Measurements from ENCODE around the gene DLST.

The DLST gene

DNA sequence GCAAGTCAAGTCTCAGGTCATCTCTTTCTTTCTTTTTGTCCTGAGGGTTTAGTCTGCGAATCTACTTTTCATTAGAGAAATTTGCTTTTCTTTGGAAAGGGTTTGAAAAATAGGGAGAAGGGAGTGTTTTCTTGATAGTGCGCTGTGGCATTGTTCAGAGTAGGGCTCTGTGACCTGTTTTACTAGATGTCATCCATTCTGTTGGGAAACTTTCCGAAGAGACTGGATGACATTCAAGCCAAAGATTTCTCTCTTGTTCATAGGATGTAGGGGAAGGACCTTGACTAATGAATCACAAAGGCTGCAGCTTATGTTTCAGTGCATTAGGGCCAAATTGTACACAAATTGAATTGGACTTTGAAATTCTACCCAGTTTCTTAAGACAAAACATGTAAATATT, 14.7 kb downstream of the DLST start:
- DNase-seq (ENCODE audit: low read depth, low spot score) = no peak

- DNase-seq (ENCODE audit: low read depth, low spot score) = no peak
These were observed 15.9 kb downstream of the DLST start for GRCh38 chr14:74897642-74898041.

GRCh38 chr14:74898083-74898482, 16.4 kb downstream of the DLST start:
- DNase-seq (ENCODE audit: low read depth, low spot score) = no peak

DNA sequence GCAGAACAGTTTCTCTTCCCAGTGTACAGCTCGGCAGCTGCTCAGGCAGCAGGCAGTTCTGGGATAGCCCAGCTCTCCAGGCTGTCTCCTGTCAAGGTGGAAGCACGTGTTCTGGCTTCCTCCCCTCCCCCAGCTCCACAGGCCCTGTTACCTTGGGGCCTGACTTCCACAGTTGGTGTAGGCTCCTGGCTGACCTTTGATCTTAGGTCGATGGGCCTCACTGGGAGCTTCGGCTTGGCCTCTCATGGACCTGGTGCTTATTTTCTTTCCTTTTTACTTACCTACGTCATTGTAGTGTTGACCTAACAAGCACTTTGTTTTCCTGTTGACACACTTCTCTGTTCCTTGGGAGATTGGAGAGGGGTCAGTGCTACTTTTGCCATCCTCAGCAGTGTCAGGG, 17.0 kb downstream of the DLST start:
- no peak for DNase-seq (ENCODE audit: low read depth, low spot score)

DNA sequence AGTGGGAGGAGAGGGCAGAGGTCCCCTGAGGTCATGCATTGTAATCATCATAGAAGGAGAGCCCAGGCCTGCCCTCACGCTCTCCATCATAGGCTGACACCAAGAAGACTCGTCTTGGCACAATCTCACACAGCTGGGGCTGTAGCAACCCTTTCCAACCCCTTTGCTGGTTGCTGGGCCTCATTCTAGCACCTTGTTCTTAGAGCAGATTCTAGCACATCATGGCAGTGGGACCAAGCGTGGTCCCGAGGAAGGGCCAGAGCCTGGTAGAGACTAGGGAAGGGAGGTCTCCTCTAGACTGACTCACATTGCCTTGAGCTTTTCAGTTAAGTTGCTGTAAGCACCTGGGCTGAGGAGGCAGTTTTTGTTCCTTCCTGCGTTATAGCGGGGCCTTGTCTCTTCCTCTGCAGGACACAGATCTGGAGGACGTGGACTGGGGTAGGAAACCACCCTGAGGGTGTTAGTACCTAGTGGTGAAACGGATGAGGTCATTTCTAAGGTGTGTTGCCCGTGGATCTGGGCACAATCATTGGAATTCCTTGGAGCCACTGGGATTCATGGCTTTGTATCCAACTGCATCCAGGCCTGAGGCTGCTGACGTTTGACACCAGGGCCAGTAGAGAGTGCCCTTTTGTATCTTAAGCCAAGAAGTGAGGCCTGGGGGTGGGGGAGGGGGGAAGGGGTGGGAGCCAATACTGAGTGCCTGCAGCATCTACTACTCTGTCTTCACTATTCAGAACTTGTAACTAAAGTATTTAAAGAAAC, 21.4 kb downstream of the DLST start:
- no peak for DNase-seq (ENCODE audit: low read depth, low spot score)

GRCh38 chr14:74904635-74905503, 23.2 kb downstream of the DLST start:
- no peak for DNase-seq (ENCODE audit: low read depth, low spot score)

DNA sequence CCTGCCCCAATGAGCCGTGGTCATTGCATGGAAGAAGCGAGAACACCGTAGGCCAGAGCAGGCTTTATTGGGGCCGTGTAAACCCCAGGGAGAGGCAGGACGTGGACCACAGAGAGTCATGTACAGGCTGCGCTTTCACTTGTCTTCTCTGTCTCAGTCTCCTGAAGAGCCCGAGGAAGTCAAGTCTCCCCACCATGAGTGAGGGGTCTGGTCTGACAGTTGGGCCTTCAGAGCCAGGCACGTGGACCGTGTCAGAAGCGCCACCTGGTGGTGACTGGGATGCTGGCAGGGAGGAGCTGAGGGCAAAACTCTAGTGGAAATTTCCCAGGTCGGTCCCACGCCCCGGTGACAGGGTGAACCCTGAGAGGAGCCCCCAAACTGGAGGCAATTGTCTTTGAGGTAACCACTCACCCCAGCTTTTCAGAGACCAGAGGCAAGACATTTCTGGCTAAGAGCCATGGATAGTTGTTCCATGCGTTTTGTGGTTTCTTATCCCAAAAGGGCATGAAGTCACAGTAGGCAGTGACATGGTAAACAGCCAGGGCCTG, 24.0 kb downstream of the DLST start:
- DNase-seq (ENCODE audit: low read depth, low spot score) = no peak

DNA sequence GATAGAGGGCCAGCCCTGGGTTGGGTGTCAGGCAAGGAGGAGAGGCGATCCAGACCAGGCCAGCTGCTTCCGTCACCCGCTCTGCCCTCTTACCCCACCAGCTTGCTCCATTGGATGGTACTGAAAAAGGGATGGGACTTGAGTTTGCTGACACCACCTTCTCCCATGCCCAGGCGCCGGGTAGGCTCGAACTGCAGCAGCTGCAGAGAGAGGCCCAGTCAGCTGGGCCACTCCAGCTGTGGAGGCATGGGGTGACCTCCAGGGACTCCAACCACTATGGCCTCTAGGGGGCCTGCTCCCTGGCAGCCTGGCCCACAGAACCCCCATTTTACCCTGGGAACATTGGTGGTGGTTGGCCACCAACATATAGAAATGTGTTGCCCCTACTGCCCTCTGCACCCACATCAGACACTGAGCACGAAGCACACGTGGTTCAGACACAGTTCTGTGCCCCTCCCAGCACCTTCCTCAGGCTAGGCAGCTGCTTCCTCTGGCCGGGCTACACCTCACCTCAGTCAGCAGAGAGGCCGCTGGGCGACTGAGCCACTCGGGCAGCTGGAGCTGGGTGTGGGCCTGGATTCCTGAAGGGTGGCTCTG, 25.3 kb downstream of the DLST start:
- no peak for DNase-seq (ENCODE audit: low read depth, low spot score)

DNA sequence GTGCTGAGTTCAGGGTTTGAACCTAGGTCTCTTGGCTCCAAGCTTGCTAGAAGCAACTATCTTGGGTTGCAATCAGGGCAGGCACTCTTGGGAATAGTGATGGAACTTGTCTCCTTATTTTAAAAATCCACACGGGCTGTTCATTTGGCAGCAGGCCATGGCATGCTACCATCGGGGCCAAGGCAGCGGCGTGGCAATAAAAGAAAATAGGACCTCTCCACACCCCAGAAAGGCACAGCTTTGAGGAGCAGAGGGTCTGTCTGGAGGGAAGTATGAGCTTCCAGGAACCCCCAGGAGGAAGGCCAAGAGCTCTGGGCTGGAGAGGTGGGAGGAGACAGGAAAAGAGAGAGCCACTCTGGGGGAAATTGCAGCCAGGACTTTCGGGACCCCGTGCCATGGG, 26.0 kb downstream of the DLST start:
- DNase-seq (ENCODE audit: low read depth, low spot score) = no peak

- DNase-seq (ENCODE audit: low read depth, low spot score) = no peak
These were observed 27.2 kb downstream of the DLST start for GRCh38 chr14:74908861-74909341.

- no peak for DNase-seq (ENCODE audit: low read depth, low spot score)
These were observed 27.8 kb downstream of the DLST start for GRCh38 chr14:74909501-74909900.

DNA sequence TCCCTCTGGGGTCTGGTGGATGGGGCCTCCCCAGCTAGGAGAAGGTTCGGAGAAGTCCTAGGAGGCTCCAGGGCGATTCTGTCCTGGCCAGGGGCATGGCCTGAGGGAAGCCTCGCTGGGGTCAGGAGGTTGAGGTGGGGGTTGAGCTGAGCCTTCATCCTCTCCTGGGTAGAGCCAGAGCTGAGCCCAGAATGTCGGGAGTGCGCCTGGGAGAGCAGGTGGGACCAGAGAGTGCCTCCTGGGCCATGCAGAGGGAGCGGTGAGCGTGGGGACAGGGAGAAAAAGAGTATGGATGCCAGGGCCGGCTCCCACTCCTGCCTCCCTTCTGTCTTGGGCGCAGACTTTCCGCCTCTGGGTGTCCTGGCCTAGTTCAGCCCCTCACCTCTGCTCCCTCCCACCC, 28.2 kb downstream of the DLST start:
- no peak for DNase-seq (ENCODE audit: low read depth, low spot score)

- no peak for DNase-seq (ENCODE audit: low read depth, low spot score)
These were observed 28.8 kb downstream of the DLST start for GRCh38 chr14:74910556-74910955.

- DNase-seq (ENCODE audit: low read depth, low spot score) = no peak
These were observed 29.5 kb downstream of the DLST start for GRCh38 chr14:74911221-74911620.

DNA sequence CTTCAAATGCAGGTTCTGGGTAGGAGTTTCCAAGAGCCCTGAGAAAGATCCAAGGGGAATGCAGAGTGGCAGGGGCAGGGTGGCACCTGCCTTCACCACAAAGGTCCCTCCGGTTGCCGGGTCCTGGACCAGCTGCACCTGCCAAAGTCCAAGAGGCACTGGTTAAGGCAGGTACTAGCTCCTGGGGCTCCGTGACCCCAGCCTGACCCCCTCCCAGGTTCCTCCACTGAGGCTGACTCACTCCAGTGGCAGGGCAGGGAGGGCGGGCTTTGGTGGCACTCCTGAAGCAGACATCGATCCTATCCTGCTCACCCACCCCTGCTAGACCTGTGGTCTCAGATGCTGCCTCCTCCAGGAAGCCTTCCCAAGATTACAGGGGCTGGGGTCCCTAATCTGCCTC, 30.0 kb downstream of the DLST start:
- no peak for DNase-seq (ENCODE audit: low read depth, low spot score)

- DNase-seq (ENCODE audit: low read depth, low spot score) = no peak
These were observed 30.4 kb downstream of the DLST start for GRCh38 chr14:74912111-74912510.

GRCh38 chr14:74912801-74913200, 31.1 kb downstream of the DLST start:
- DNase-seq (ENCODE audit: low read depth, low spot score) = no peak

DNA sequence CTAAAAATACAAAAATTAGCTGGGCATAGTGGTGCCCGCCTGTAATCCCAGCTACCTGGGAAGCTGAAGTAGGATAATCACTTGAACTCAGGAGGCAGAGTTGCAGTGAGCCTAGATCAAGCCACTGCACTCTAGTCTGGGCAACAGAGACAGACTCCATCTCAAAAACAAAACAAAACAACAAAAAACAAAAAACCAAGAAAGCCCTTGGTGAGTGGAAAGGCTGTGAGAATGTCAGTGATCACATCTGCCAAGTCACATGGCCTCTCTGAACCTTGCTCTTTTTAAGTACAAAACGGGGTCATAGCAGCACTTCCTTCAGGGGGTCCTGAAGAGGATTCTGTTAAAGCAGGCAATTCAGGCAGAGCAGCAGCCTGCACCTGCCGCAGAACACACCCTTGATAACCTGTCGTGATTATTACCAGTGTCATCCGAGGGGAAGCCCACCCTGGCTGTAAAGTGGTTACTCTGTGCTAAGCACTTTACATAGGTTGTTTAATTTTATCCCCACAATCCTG, 31.7 kb downstream of the DLST start:
- no peak for DNase-seq (ENCODE audit: low read depth, low spot score)

- no peak for DNase-seq (ENCODE audit: low read depth, low spot score)
These were observed 32.4 kb downstream of the DLST start for GRCh38 chr14:74913986-74914573.

DNA sequence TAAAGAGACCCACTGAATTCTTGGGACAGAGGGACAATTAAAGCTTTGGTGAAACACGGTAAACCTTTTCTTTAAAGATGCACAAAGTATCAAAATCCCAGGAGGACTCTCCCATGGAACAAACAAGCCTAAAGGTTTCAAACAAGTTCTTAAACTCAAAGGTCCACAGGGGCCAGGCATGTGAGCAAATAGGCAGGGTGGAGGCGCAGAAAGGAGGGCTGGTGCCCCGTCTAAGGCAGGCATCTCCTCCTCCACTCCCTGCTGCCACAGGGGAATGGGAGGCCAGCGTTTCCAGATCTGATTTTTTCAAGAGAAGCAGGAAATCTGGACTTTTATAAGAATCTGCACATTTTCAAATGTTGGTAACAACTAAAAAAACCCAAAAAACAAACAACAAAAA, 33.7 kb downstream of the DLST start:
- DNase-seq (ENCODE audit: low read depth, low spot score) = no peak

DNA sequence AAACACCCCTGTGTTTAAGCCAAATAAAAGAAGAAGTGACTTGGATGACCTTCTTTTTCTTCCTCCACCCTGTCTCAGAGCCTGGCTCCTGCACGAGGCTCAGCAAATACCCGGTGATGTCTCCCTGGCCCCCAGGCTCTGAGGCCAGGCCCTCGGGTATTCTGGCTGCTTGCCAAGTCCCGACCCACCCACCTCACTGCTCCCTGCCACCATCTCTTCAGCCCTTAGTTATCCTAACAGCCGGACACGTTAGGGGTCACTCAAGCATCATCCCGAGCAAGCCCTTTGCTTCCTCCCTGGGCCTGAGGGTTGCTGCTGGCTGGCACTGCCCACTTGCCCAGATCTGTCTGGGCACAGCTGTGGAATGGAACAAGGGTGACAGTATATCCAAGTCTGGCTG, 34.1 kb downstream of the DLST start:
- no peak for DNase-seq (ENCODE audit: low read depth, low spot score)

DNA sequence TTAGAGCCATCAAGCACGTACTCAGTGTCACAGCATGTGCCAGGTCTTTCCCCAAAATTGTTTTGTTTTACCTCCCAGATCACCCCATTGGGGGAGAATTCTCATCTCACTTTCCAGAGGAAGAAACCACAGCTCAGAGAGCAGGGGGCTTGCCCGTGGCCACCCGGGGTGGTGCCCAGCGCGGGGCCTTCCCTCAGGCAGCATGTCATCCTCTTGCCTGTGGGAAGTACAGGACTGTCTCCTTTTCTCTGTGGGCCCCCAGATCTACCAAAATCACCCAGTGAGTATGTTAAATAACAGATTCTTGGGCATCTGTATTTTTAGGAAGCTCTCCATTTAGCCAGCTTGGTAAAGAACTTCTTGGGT, 35.4 kb downstream of the DLST start:
- DNase-seq (ENCODE audit: low read depth, low spot score) = no peak
